Spleen (tissue), 11 donors: ENCODE results near the gene MAST4. TPM values are rescaled to one million over a fixed set of nuclear protein-coding genes. Genes with fewer than 3 reads are reported as not detected.

Experiments
- DNase-seq: peaks from one replicate; pipeline ENCODE4 v3.0.0-alpha.2; 2020
- H3K27ac ChIP-seq, 8 donors: fragments of 200-600 bp; sonication (generic) in 7 of 8; 1 replicate in 4 of 8; 2 replicates in 4 of 8; pipeline versions ENCODE4 v1.5.0 to v1.8.0; 2016 to 2021; ENCODE audit warnings: inconsistent platforms in 4 of 8, mild to moderate bottlenecking in 4 of 8, moderate library complexity in 1 of 8
- H3K27me3 ChIP-seq, 7 donors: fragments of 200-600 bp; sonication (generic) in 6 of 7; replicated peaks in 1 of 7; 1 replicate in 4 of 7; 2 replicates in 3 of 7; pipeline versions ENCODE4 v1.5.0 to v1.8.0; 2016 to 2021; ENCODE audit warnings: inconsistent platforms in 3 of 7, mild to moderate bottlenecking in 1 of 7
- H3K36me3 ChIP-seq, 6 donors: fragments of 200-600 bp; sonication (generic) in 5 of 6; 1 replicate in 4 of 6; 2 replicates in 2 of 6; pipeline versions ENCODE4 v1.5.0 to v1.8.0; 2016 to 2021; ENCODE audit warnings: inconsistent platforms in 2 of 6
- H3K4me1 ChIP-seq, 6 donors: fragments of 200-600 bp; sonication (generic) in 5 of 6; 1 replicate in 3 of 6; 2 replicates in 3 of 6; pipeline versions ENCODE4 v1.5.0 to v1.8.0; 2016 to 2021; ENCODE audit warnings: inconsistent platforms in 3 of 6
- H3K4me3 ChIP-seq, 8 donors: fragments of 200-600 bp; sonication (generic) in 7 of 8; 1 replicate in 4 of 8; 2 replicates in 4 of 8; pipeline versions ENCODE4 v1.5.0 to v1.8.0; 2016 to 2021; ENCODE audit warnings: inconsistent platforms in 4 of 8, mild to moderate bottlenecking in 4 of 8, moderate library complexity in 2 of 8
- H3K9me3 ChIP-seq, 8 donors: fragments of 200-600 bp; sonication (generic) in 7 of 8; 1 replicate in 4 of 8; 2 replicates in 4 of 8; pipeline versions ENCODE4 v1.5.0 to v1.8.0; 2016 to 2021; ENCODE audit warnings: inconsistent platforms in 4 of 8
- CTCF ChIP-seq, 11 experiments: fragments of 200-600 bp in 7 of 11; fragments of 450-650 bp in 4 of 11; sonication (generic) in 4 of 11; IDR thresholded peaks in 8 of 11; conservative IDR thresholded peaks in 3 of 11; 1 replicate in 7 of 11; 2 replicates in 4 of 11; pipeline versions ENCODE4 v1.4.0 to v1.8.0; 2016 to 2021; ENCODE audit warnings: antibody characterized with exemption in 11 of 11, inconsistent platforms in 4 of 11, mild to moderate bottlenecking in 1 of 11
- POLR2A ChIP-seq, 3 donors: fragments of 450-650 bp; IDR thresholded peaks; one replicate each; pipeline ENCODE4 v1.5.1; 2017; ENCODE audit warnings: antibody characterized with exemption in 3 of 3, mild to moderate bottlenecking in 1 of 3
- POLR2AphosphoS5 ChIP-seq, 3 donors: sonication (generic); formaldehyde crosslinking; IDR thresholded peaks; one replicate each; pipeline ENCODE4 v1.5.1; 2017; ENCODE audit warnings: antibody characterized with exemption in 3 of 3
- whole genome bisulfite sequencing, 5 donors: extraction: QIAGEN DNeasy Blood & Tissue Kit in 3 of 5; methylation state at CpG; one replicate each; pipeline versions ENCODE4 v1.1.5 to v1.1.7; 2013 to 2018; 5-methylcytosine and 5-hydroxymethylcytosine counted together
- intact Hi-C: fragments of 100-400 bp; cut with DNase I; formaldehyde crosslinking; loops from one replicate; pipeline ENCODE4 v1.15.0; 2023; ENCODE audit warnings: low total_unique reads
- polyA plus RNA-seq, 3 donors: library from polyadenylated mRNA; stranded (reverse); fragments of 200-250 nt; gene quantifications; one replicate each; pipeline ENCODE4 v1.2.1, GENCODE V29; 2013
- total RNA-seq, 7 donors: library from RNA; depleted of rRNA in 3 of 7; stranded (reverse); fragments of >200 nt in 3 of 7; fragmentation: NEBNext Ultra II Directional in 4 of 7; extraction: Animal tissue kit (Norgen Biotek cat#: 25700) in 4 of 7; gene quantifications; one replicate each; pipeline versions ENCODE4 v1.1.0 to v1.2.1, GENCODE V29; 2016 to 2021
- donor health status: healthy with polysubstance abuse.
- donor health status: DM: no; HTN: no; CAD: no; lungs with moderate emphysema.
- donor health status: DM: no; HTN: no; CAD: no.
- donor health status: Bipolar disorder and iron deficiency.
- donor health status: healthy.
- donor health status: DM: no; HTN: no; CAD: no.
- donor health status: DM: yes; HTN: yes; CAD: no.

Gene MAST4
- total and polyA plus RNA-seq, 10 donors = 2.5 to 43.7 (median 25.4) TPM

GRCh38 chr5:66923457-66923856 is 327.3 kb downstream of the MAST4 start:
- H3K27ac ChIP-seq = no peak overlapping the region
- DNase-seq = no peak
- TF ChIP-seq POLR2A (IDR thresholded peaks at IDR 0.05) (no peak), CTCF (IDR thresholded peaks at IDR 0.05 in 8 of 11, conservative IDR thresholded peaks at IDR 0.05 in 3 of 11) (no peak), POLR2AphosphoS5 (IDR thresholded peaks at IDR 0.05) (no peak)
- H3K27me3 ChIP-seq = no peaks in the 10 kb centered on the region
- no peaks in the 10 kb centered on the region for H3K36me3 ChIP-seq
- 4 to 26% (median 19%) methylated on average over 1 of the region's 1 CpG for WGBS, 5 donors
- no peak overlapping the region for H3K4me3 ChIP-seq
- no peaks in the 10 kb centered on the region for H3K9me3 ChIP-seq
- intact Hi-C loops = no loop called here
- no peaks in the 10 kb centered on the region for H3K4me1 ChIP-seq

DNA sequence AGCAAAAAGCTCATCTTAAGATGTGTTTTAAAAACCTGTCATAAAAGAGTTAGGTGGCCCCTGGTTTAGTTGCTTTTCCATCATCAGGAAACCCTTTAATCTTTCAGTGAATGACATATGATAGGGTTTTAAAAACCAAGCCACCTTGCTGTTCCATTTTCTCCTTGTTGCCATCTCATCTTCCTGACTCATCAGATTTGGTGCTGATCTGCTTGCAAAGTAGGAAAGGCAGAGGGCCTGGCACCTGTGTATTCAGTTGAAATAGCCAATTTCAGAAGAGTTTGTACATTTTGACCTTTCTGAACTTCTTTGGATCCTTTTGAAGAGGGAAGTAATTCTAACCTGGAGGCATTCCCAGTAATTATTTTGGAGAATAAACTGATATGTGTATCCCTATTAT is 327.7 kb downstream of the MAST4 start:
- no peaks in the 10 kb centered on the region for H3K9me3 ChIP-seq
- no peak for DNase-seq
- no peaks in the 10 kb centered on the region for H3K27me3 ChIP-seq
- no peak overlapping the region for H3K4me3 ChIP-seq
- H3K36me3 ChIP-seq = no peaks in the 10 kb centered on the region
- TF ChIP-seq POLR2A (IDR thresholded peaks at IDR 0.05) (no peak), POLR2AphosphoS5 (IDR thresholded peaks at IDR 0.05) (no peak), CTCF (IDR thresholded peaks at IDR 0.05 in 8 of 11, conservative IDR thresholded peaks at IDR 0.05 in 3 of 11) (no peak)
- H3K4me1 ChIP-seq = no peaks in the 10 kb centered on the region
- no peak overlapping the region for H3K27ac ChIP-seq
- intact Hi-C loops = no loop called here

- no peak overlapping the region for H3K4me3 ChIP-seq
- TF ChIP-seq POLR2AphosphoS5 (IDR thresholded peaks at IDR 0.05) (no peak), POLR2A (IDR thresholded peaks at IDR 0.05) (no peak), CTCF (IDR thresholded peaks at IDR 0.05 in 8 of 11, conservative IDR thresholded peaks at IDR 0.05 in 3 of 11) (no peak)
- no peaks in the 10 kb centered on the region for H3K27me3 ChIP-seq
- DNase-seq = no peak
- H3K4me1 ChIP-seq = no peaks in the 10 kb centered on the region
- intact Hi-C loops = no loop called here
- no peaks in the 10 kb centered on the region for H3K9me3 ChIP-seq
- no peak overlapping the region for H3K27ac ChIP-seq
- no peaks in the 10 kb centered on the region for H3K36me3 ChIP-seq
Measured at GRCh38 chr5:66927140-66927539, 330.9 kb downstream of the MAST4 start.

GRCh38 chr5:66929281-66929680 is 333.1 kb downstream of the MAST4 start:
- H3K27me3 ChIP-seq = no peaks in the 10 kb centered on the region
- DNase-seq = no peak
- no peaks in the 10 kb centered on the region for H3K36me3 ChIP-seq
- H3K27ac ChIP-seq = no peak overlapping the region
- H3K4me3 ChIP-seq = no peak overlapping the region
- H3K9me3 ChIP-seq = no peaks in the 10 kb centered on the region
- TF ChIP-seq POLR2A (IDR thresholded peaks at IDR 0.05) = no peak
- TF ChIP-seq CTCF (IDR thresholded peaks at IDR 0.05 in 8 of 11, conservative IDR thresholded peaks at IDR 0.05 in 3 of 11) = no peak
- no peak for TF ChIP-seq POLR2AphosphoS5 (IDR thresholded peaks at IDR 0.05)
- intact Hi-C loops = no loop called here
- H3K4me1 ChIP-seq = no peaks in the 10 kb centered on the region
- WGBS, 5 donors = 85 to 100% (median 93%) methylated on average over 1 of the region's 1 CpG
